ENCODE data around the gene ATPAF1.

The ATPAF1 gene

GRCh38 chr1:46681333-46682034, 13.3 kb upstream of the ATPAF1 start:
- no peak overlapping the region for H3K4me3 ChIP-seq (replicated peaks; ENCODE audit: low read depth, low read length)
- DNase-seq (ENCODE audit: extremely low read depth, low read depth), result no peak
- TF ChIP-seq, protein P1, sequence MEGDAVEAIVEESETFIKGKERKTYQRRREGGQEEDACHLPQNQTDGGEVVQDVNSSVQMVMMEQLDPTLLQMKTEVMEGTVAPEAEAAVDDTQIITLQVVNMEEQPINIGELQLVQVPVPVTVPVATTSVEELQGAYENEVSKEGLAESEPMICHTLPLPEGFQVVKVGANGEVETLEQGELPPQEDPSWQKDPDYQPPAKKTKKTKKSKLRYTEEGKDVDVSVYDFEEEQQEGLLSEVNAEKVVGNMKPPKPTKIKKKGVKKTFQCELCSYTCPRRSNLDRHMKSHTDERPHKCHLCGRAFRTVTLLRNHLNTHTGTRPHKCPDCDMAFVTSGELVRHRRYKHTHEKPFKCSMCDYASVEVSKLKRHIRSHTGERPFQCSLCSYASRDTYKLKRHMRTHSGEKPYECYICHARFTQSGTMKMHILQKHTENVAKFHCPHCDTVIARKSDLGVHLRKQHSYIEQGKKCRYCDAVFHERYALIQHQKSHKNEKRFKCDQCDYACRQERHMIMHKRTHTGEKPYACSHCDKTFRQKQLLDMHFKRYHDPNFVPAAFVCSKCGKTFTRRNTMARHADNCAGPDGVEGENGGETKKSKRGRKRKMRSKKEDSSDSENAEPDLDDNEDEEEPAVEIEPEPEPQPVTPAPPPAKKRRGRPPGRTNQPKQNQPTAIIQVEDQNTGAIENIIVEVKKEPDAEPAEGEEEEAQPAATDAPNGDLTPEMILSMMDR (IDR thresholded peaks at IDR 0.05; ENCODE audit: low read depth, low read length, missing control alignments), result no peak

GRCh38 chr1:46679789-46680573, 11.8 kb upstream of the ATPAF1 start:
- DNase-seq (ENCODE audit: extremely low read depth, low read depth), result no peak
- H3K4me3 ChIP-seq (replicated peaks; ENCODE audit: low read depth, low read length), result no peak overlapping the region
- TF ChIP-seq, protein P1 (IDR thresholded peaks at IDR 0.05; ENCODE audit: low read depth, low read length, missing control alignments), result no peak

DNA sequence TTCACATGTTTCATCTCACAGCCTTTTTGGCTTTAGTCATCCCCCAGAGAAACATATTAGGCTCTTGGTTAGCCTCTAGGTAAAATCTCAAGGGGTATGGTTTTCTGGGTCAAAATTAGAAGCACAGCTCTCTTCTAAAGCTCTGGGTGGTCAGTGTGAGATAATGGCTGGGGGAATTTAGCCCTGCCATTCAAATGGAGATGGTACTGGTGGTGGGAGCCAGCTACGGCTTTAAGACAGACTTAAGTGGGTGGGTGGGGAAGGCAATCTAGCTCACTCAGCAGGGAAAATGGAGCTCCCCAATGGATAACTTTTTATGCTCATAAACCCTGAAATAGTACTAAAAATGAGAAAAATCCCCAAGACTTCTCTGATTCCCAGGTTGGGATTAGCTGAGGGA, 9.2 kb upstream of the ATPAF1 start:
- TF ChIP-seq, protein P1 (IDR thresholded peaks at IDR 0.05; ENCODE audit: low read depth, low read length, missing control alignments), result no peak
- DNase-seq (ENCODE audit: extremely low read depth, low read depth), result no peak
- no peak overlapping the region for H3K4me3 ChIP-seq (replicated peaks; ENCODE audit: low read depth, low read length)

DNA sequence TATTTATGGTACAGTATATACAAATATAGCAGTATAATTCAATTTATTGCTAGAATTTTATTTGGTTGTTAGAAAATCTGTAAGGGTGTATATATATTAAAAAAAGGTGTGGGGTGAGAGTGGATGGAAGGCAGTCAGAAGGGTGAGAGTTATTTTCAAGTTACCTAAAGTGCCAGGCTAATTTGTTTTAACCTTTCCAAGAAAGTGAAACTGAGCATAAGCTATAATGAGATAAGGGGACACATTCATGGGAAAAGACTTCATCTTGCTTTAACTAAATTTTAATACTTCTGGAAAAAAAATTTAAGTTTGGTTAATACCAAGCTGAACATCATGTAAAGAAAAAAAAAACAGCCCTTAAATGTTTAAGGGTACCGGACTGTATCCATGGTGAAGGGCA, 8.4 kb upstream of the ATPAF1 start:
- H3K4me3 ChIP-seq (replicated peaks; ENCODE audit: low read depth, low read length), result no peak overlapping the region
- no peak for DNase-seq (ENCODE audit: extremely low read depth, low read depth)
- TF ChIP-seq, protein P1 (IDR thresholded peaks at IDR 0.05; ENCODE audit: low read depth, low read length, missing control alignments), result no peak

DNA sequence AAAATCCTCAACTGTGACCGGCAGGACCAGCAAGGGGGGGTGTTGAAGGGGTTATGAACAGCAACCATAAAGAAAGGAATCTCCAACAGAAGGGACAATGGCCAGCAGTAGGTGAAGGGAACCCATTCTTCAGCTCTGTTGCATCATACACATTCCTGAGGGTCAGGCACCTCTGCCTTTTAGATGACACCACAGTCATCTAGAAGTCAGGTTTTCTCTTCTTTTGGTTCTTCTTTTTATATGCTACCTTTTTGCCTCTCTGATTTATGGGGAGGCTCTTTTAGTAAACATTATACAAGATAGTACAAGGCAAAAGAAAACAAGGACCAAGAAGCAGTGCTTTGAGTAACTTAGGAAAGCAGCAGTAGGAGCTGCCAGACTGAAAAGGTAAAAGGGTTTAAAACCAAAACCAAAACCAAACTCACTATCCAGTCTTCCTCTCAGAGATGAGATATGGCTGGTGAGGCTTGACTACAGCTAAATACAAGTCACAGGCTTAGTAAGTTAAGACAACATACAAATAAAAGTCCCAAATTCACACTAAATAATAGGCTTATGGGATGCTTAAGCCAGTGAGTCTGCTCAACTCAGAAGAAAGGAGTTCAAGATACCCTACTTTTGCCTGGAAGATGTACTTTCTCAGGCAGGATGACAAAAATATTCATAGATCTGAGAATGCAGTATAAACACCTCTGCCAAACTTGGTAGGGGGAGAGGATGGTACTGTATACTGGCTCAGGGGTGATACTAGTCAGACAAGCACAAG, 7.6 kb upstream of the ATPAF1 start:
- H3K4me3 ChIP-seq (replicated peaks; ENCODE audit: low read depth, low read length), result no peak overlapping the region
- TF ChIP-seq, protein P1 (IDR thresholded peaks at IDR 0.05; ENCODE audit: low read depth, low read length, missing control alignments), result no peak
- DNase-seq (ENCODE audit: extremely low read depth, low read depth), result no peak

GRCh38 chr1:46673749-46674182, 5.6 kb upstream of the ATPAF1 start:
- TF ChIP-seq, protein P1 (IDR thresholded peaks at IDR 0.05; ENCODE audit: low read depth, low read length, missing control alignments), result no peak
- DNase-seq (ENCODE audit: extremely low read depth, low read depth), result no peak
- H3K4me3 ChIP-seq (replicated peaks; ENCODE audit: low read depth, low read length), result no peak overlapping the region

Data from HFF-Myc (cell line).